ENCODE measurements around the gene PLEKHM3. TPM values are rescaled to one million over a fixed set of nuclear protein-coding genes. Genes with fewer than 3 reads are reported as not detected.
"Not testable (repeated sequence)": the region's sequence is repeated elsewhere in the genome, so short reads cannot be mapped to it uniquely, and the experiment has no call there.

The PLEKHM3 gene
- total and polyA plus RNA-seq, 2 experiments from 2014 or later: 4.9 to 6.6 TPM

GRCh38 chr2:207911856-207912255 lies 113.5 kb downstream of the PLEKHM3 start:
- Histone ChIP-seq H3K9me2 (ENCODE audit: insufficient read depth) (no peaks in the 10 kb centered on the region), H2AFZ (no peak overlapping the region), H3K4me3 (no peak overlapping the region), H3K4me2 (ENCODE audit: unreplicated experiment) (no peak overlapping the region), H3K9ac (no peak overlapping the region), H4K20me1 (ENCODE audit: insufficient read depth) (no peaks in the 10 kb centered on the region), H3K27ac (no peak overlapping the region), H3K4me1 (ENCODE audit: insufficient read depth) (no peaks in the 10 kb centered on the region), H3K27me3 (replicated peaks; ENCODE audit: insufficient read depth) (no peaks in the 10 kb centered on the region), H3F3A (ENCODE audit: insufficient read depth) (no peaks in the 10 kb centered on the region), H3K9me3 (ENCODE audit: low read depth) (no peaks in the 10 kb centered on the region), H3K36me3 (ENCODE audit: low read depth) (no peaks in the 10 kb centered on the region), H3K79me2 (ENCODE audit: insufficient read depth) (no peaks in the 10 kb centered on the region)
- no peak for DNase-seq
- in situ Hi-C loops (cut with MboI): no loop called here
- no peak for TF ChIP-seq EZH2 (IDR thresholded peaks at IDR 0.05; ENCODE audit: insufficient read depth, poor library complexity, severe bottlenecking)
- TF ChIP-seq EZH2phosphoT487 (IDR thresholded peaks at IDR 0.05; ENCODE audit: insufficient read depth, low read depth): no peak
- WGBS, 2 experiments (ENCODE audit: low coverage in 1 of 2, low lambda C conversion rate in 2 of 2, missing lambda C conversion rate in 2 of 2): 97 to 98% methylated on average over 3 of the region's 3 CpGs

- no peaks in the 10 kb centered on the region for H3K9me2 ChIP-seq (ENCODE audit: insufficient read depth)
- no peak overlapping the region for H3K27ac ChIP-seq
- WGBS, 2 experiments (ENCODE audit: low coverage in 1 of 2, low lambda C conversion rate in 2 of 2, missing lambda C conversion rate in 2 of 2): 94 to 96% methylated on average over 1 of the region's 1 CpG
- no peaks in the 10 kb centered on the region for H3F3A ChIP-seq (ENCODE audit: insufficient read depth)
- no peak for DNase-seq
- no peaks in the 10 kb centered on the region for H3K9me3 ChIP-seq (ENCODE audit: low read depth)
- no peak overlapping the region for H3K4me2 ChIP-seq (ENCODE audit: unreplicated experiment)
- H3K27me3 ChIP-seq (replicated peaks; ENCODE audit: insufficient read depth): no peaks in the 10 kb centered on the region
- TF ChIP-seq EZH2phosphoT487 (IDR thresholded peaks at IDR 0.05; ENCODE audit: insufficient read depth, low read depth) (no peak), EZH2 (IDR thresholded peaks at IDR 0.05; ENCODE audit: insufficient read depth, poor library complexity, severe bottlenecking) (no peak)
- no peaks in the 10 kb centered on the region for H3K36me3 ChIP-seq (ENCODE audit: low read depth)
- H3K4me3 ChIP-seq: no peak overlapping the region
- no peaks in the 10 kb centered on the region for H3K79me2 ChIP-seq (ENCODE audit: insufficient read depth)
- no peak overlapping the region for H2AFZ ChIP-seq
- in situ Hi-C loops (cut with MboI): no loop called here
- no peaks in the 10 kb centered on the region for H3K4me1 ChIP-seq (ENCODE audit: insufficient read depth)
- H4K20me1 ChIP-seq (ENCODE audit: insufficient read depth): no peaks in the 10 kb centered on the region
- H3K9ac ChIP-seq: no peak overlapping the region
Measured at GRCh38 chr2:207911215-207911614, 114.1 kb downstream of the PLEKHM3 start.

GRCh38 chr2:207906495-207906894 lies 118.8 kb downstream of the PLEKHM3 start:
- H3K79me2 ChIP-seq (ENCODE audit: insufficient read depth); H3K36me3 ChIP-seq (ENCODE audit: low read depth); in situ Hi-C loops (cut with MboI); H3K4me1 ChIP-seq (ENCODE audit: insufficient read depth); H3K9me3 ChIP-seq (ENCODE audit: low read depth); DNase-seq; H3K4me3 ChIP-seq; H3K9me2 ChIP-seq (ENCODE audit: insufficient read depth); H3K9ac ChIP-seq; H3F3A ChIP-seq (ENCODE audit: insufficient read depth); H3K4me2 ChIP-seq (ENCODE audit: unreplicated experiment); H4K20me1 ChIP-seq (ENCODE audit: insufficient read depth); H3K27ac ChIP-seq; H3K27me3 ChIP-seq (replicated peaks; ENCODE audit: insufficient read depth); H2AFZ ChIP-seq: not testable (repeated sequence)
- 88 to 97% methylated on average over 5 of the region's 5 CpGs for WGBS, 2 experiments (ENCODE audit: low coverage in 1 of 2, low lambda C conversion rate in 2 of 2, missing lambda C conversion rate in 2 of 2)

- 39 to 42% methylated on average over 1 of the region's 1 CpG for WGBS, 2 experiments (ENCODE audit: low coverage in 1 of 2, low lambda C conversion rate in 2 of 2, missing lambda C conversion rate in 2 of 2)
Measured at GRCh38 chr2:207905546-207905945, 119.8 kb downstream of the PLEKHM3 start.

DNA sequence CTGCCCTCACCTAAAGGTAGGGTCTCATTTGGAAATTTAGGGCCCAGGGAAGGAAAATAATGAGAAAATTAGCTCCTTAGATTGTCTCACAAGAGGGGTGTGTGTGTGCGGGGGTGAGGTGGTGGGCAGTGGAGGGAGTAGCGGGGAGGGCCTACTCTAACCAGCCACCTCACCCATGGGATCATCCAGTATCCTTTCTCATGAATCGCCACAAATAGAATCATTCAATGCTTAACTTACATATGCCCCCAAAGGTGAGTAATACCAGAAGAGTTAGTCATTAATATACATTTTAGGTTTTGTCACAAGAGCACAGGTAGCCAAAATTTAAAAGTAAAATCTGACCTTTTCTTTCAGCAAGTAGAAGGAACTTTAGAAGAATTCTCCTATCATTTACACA lies 122.1 kb downstream of the PLEKHM3 start:
- Histone ChIP-seq H3K36me3 (ENCODE audit: low read depth) (no peaks in the 10 kb centered on the region), H3K79me2 (ENCODE audit: insufficient read depth) (no peaks in the 10 kb centered on the region), H3K27me3 (replicated peaks; ENCODE audit: insufficient read depth) (no peaks in the 10 kb centered on the region), H3K4me1 (ENCODE audit: insufficient read depth) (no peaks in the 10 kb centered on the region), H3K4me3 (no peak overlapping the region), H3K4me2 (ENCODE audit: unreplicated experiment) (no peak overlapping the region), H3K9me3 (ENCODE audit: low read depth) (no peaks in the 10 kb centered on the region), H3K9ac (no peak overlapping the region), H3K27ac (no peak overlapping the region), H2AFZ (no peak overlapping the region), H4K20me1 (ENCODE audit: insufficient read depth) (no peaks in the 10 kb centered on the region), H3K9me2 (ENCODE audit: insufficient read depth) (no peaks in the 10 kb centered on the region), H3F3A (ENCODE audit: insufficient read depth) (no peaks in the 10 kb centered on the region)
- WGBS, 2 experiments (ENCODE audit: low coverage in 1 of 2, low lambda C conversion rate in 2 of 2, missing lambda C conversion rate in 2 of 2): 89 to 96% methylated on average over 3 of the region's 3 CpGs
- DNase-seq: no peak
- in situ Hi-C loops (cut with MboI): no loop called here
- TF ChIP-seq EZH2phosphoT487 (IDR thresholded peaks at IDR 0.05; ENCODE audit: insufficient read depth, low read depth) (no peak), EZH2 (IDR thresholded peaks at IDR 0.05; ENCODE audit: insufficient read depth, poor library complexity, severe bottlenecking) (no peak)

More at GRCh38 chr2:207905546-207905945, 119.8 kb downstream of the PLEKHM3 start:
- Histone ChIP-seq H3K9me2 (ENCODE audit: insufficient read depth) (no peaks in the 10 kb centered on the region), H3K27ac (no peak overlapping the region), H3K9ac (no peak overlapping the region), H3K4me2 (ENCODE audit: unreplicated experiment) (no peak overlapping the region), H4K20me1 (ENCODE audit: insufficient read depth) (no peaks in the 10 kb centered on the region), H3K4me3 (no peak overlapping the region), H3K36me3 (ENCODE audit: low read depth) (no peaks in the 10 kb centered on the region), H2AFZ (no peak overlapping the region), H3K79me2 (ENCODE audit: insufficient read depth) (no peaks in the 10 kb centered on the region), H3K9me3 (ENCODE audit: low read depth) (no peaks in the 10 kb centered on the region), H3F3A (ENCODE audit: insufficient read depth) (no peaks in the 10 kb centered on the region), H3K27me3 (replicated peaks; ENCODE audit: insufficient read depth) (no peaks in the 10 kb centered on the region), H3K4me1 (ENCODE audit: insufficient read depth) (no peaks in the 10 kb centered on the region)
- no peak for TF ChIP-seq EZH2phosphoT487 (IDR thresholded peaks at IDR 0.05; ENCODE audit: insufficient read depth, low read depth)
- no peak for TF ChIP-seq EZH2 (IDR thresholded peaks at IDR 0.05; ENCODE audit: insufficient read depth, poor library complexity, severe bottlenecking)
- in situ Hi-C loops (cut with MboI): no loop called here
- DNase-seq: no peak
